GM19193 (cell line): ENCODE results near the gene ADAMTS9.

ENCODE experiments used
- POLR2A ChIP-seq: IDR thresholded peaks from 4 replicates; pipeline ENCODE4 v1.6.1; 2011; ENCODE audit not compliant: insufficient read depth, insufficient read length; ENCODE audit errors: extremely low read depth

ADAMTS9 gene

GRCh38 chr3:64555351-64555750 lies 132.4 kb downstream of the ADAMTS9 start:
- TF ChIP-seq POLR2A, result no peak

DNA sequence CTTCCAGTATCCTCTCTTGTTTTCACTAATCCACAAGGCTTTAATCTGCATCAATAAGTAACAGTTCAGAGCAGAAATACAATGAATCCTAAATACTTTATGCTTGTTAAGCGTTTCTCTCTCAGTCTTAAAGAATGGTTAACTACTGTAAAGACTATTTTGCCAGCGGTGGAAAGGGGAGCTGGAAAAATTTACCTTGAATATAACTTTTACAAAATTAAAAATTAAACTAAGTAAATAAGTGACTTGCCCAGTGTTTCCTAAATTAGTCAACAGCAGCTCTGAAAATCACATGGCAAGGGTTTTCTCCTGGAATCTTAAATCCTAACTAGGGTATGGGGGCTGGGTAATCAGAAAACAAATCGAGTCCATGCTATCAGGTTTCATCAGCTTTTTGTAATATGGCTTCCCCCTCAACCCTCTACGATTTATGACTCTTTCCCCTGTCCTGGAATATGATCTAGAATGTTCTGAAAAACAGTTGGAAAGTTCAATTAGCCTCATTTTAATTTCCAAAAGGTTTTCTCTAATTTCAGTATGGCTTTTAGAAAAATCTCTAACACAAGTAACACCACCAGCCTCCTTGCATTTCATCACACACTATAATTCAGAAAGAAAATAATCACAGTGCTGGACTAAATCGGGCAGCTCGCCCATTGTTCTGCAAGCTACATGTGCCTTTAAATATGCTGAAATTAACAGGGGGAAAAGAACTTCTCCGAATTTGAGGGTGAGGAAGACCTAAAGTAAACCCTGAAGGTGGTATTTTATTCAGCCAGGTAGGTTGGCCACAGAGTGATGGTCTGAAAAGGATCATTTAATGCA lies 133.5 kb downstream of the ADAMTS9 start:
- no peak for TF ChIP-seq POLR2A

- TF ChIP-seq POLR2A, result no peak
These were observed 134.8 kb downstream of the ADAMTS9 start for GRCh38 chr3:64552966-64553365.

DNA sequence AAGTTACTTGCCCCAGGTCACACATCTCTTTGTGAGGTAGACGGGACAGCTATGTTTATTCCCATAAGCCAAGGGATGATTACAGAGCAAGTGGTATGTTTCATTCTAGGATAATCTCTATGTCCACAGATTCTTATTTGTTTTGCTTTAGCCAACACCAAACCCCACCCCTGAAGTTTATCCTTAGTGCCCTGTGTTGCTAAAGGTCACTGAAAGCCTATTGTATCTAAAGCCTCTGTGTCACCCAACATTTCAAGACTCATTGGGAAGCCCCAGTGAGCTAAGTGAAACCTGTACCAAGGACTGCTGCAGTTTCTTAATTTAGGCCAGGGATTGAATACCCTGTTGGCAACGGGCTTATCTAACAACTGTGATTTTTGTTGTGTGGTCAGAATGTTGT lies 135.6 kb downstream of the ADAMTS9 start:
- TF ChIP-seq POLR2A, result no peak

DNA sequence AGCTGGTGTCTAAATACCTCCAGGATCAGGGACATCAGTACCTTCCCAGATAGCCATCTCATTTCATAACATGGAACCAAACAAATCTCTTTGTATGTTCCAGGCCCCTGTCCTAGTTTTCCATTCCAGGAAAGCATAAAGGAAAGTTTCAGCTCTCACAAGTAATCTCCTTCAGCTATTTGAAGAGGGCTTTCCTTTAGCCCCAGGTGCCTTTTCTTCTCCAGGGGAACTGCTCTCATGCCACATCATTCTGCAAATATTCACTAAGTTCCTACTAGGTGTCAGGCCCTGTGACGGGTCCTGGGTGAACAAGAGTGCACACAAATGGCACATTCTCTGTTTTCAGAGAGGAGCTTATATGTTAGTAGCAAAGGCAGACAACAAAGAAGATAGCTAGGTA lies 136.1 kb downstream of the ADAMTS9 start:
- TF ChIP-seq POLR2A, result no peak

- no peak for TF ChIP-seq POLR2A
These were observed 137.1 kb downstream of the ADAMTS9 start for GRCh38 chr3:64550745-64551144.

- no peak for TF ChIP-seq POLR2A
These were observed 137.9 kb downstream of the ADAMTS9 start for GRCh38 chr3:64549869-64550268.

GRCh38 chr3:64548200-64548889 lies 139.5 kb downstream of the ADAMTS9 start:
- TF ChIP-seq POLR2A, result no peak

- no peak for TF ChIP-seq POLR2A
These were observed 140.9 kb downstream of the ADAMTS9 start for GRCh38 chr3:64546856-64547255.

DNA sequence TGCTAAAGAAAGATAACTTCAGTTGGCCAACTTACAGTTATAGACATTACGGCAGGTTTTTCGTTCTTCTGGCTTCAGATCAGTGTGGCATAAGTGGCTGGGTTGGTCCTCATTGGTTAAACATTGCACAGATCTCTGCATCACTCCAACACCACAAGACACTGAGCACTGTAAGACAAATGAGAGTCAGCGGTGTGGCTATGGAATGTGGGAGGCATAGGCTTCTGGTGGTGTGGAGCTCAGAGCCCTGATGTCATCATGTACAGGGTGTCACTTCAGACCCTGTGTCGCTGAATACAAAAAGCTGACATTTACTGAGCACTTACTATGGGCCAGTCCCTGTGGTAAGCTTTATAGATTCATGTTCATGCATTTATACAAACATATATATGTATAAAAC lies 146.0 kb downstream of the ADAMTS9 start:
- no peak for TF ChIP-seq POLR2A

- TF ChIP-seq POLR2A, result no peak
These were observed 148.2 kb downstream of the ADAMTS9 start for GRCh38 chr3:64539451-64540196.

GRCh38 chr3:64536166-64536565 lies 151.6 kb downstream of the ADAMTS9 start:
- no peak for TF ChIP-seq POLR2A

DNA sequence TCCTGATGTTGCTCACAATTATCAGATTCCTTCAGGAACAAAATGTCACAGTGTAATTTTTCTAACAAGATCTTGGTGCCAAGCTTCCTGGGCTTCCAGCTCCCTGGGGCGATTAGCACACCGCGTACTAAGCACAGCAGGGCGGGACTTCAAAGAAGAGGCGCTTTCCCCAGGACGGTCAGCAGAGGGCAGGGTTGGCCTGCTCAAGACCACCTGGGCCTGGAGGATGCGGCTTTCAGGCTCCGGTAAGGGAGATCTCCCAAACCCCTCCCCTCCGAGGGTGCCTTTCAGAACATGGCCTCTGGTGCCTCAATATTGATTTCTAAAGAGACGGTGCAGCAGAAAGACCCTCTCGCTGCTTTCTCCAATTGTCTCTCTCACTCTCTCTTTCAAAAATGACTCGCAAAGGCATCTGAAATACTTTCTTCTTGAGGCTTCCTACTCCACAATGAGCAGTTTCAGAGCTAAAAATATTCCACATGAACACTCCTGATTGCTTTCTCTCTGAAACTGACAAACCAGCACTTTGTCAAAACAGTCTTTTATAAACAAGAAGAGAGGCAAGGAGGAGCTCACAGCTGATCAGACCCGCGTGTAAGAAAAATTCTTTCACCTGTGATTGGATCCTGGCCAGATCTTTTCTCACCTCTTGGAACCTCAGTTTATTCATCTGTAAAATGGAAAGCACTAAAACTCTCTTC lies 154.0 kb downstream of the ADAMTS9 start:
- no peak for TF ChIP-seq POLR2A

- TF ChIP-seq POLR2A, result no peak
These were observed 157.3 kb downstream of the ADAMTS9 start for GRCh38 chr3:64530434-64531049.
